HepG2 (cell line): Measurements from ENCODE around the gene DENND4A. TPM values are rescaled to one million over a fixed set of nuclear protein-coding genes. Genes with fewer than 3 reads are reported as not detected.

ENCODE experiments used
- CEBPZ ChIP-seq: IDR thresholded peaks from 2 replicates; pipeline ENCODE4 v1.6.1; 2012; ENCODE audit warnings: low read length, improper control_type of control experiment
- CREB1 ChIP-seq, 2 experiments: fragments of 450-650 bp in 1 of 2; IDR thresholded peaks; 2 replicates each; pipeline ENCODE4 v1.6.1; 2016 to 2017; ENCODE audit warnings: control low read depth in 1 of 2, mild to moderate bottlenecking in 1 of 2, missing compliant biosample characterization in 1 of 2, missing genetic modification characterization in 1 of 2
- FOXC1 ChIP-seq: sonication (generic); formaldehyde crosslinking; IDR thresholded peaks from 2 replicates; pipeline ENCODE4 v1.8.0; 2022; ENCODE audit warnings: mild to moderate bottlenecking, missing genetic modification reagents, borderline replicate concordance
- FOXM1 ChIP-seq: sonication (generic); formaldehyde crosslinking; IDR thresholded peaks from 2 replicates; pipeline ENCODE4 v1.5.0; 2020; ENCODE audit warnings: missing genetic modification reagents
- JUNB ChIP-seq: sonication (generic); formaldehyde crosslinking; IDR thresholded peaks from 2 replicates; pipeline ENCODE4 v1.8.0; 2022; ENCODE audit warnings: missing genetic modification reagents, mild to moderate bottlenecking, borderline replicate concordance
- KAT2B ChIP-seq: fragments of 150-350 bp; IDR thresholded peaks from 2 replicates; pipeline ENCODE4 v1.6.1; 2014; ENCODE audit warnings: low read depth, low read length, borderline replicate concordance
- RBAK ChIP-seq: sonication (generic); formaldehyde crosslinking; IDR thresholded peaks from 2 replicates; pipeline ENCODE4 v1.5.1; 2020; ENCODE audit warnings: mild to moderate bottlenecking, missing genetic modification reagents
- SETDB1 ChIP-seq: sonication (generic); formaldehyde crosslinking; IDR thresholded peaks from 2 replicates; pipeline ENCODE4 v1.5.1; 2020; ENCODE audit warnings: missing genetic modification reagents, mild to moderate bottlenecking, borderline replicate concordance
- THAP8 ChIP-seq: sonication (generic); formaldehyde crosslinking; IDR thresholded peaks from 2 replicates; pipeline ENCODE4 v1.5.1; 2020; ENCODE audit warnings: missing genetic modification reagents, mild to moderate bottlenecking, borderline replicate concordance
- ZEB1 ChIP-seq: IDR thresholded peaks from 2 replicates; pipeline ENCODE4 v1.6.1; 2012; ENCODE audit warnings: mild to moderate bottlenecking, low read depth, inconsistent platforms; ENCODE audit not compliant: insufficient replicate concordance
- ZNF10 ChIP-seq: sonication (generic); formaldehyde crosslinking; IDR thresholded peaks from 2 replicates; pipeline ENCODE4 v1.4.0; 2020; ENCODE audit warnings: mild to moderate bottlenecking, low read depth, missing genetic modification reagents, borderline replicate concordance
- ZNF264 ChIP-seq: sonication (generic); formaldehyde crosslinking; IDR thresholded peaks from 2 replicates; pipeline ENCODE4 v1.4.0; 2020; ENCODE audit warnings: missing genetic modification reagents
- ZNF530 ChIP-seq: sonication (generic); formaldehyde crosslinking; IDR thresholded peaks from 2 replicates; pipeline ENCODE4 v1.5.0; 2020; ENCODE audit warnings: low read depth, mild to moderate bottlenecking, missing genetic modification reagents
- ZNF572 ChIP-seq: sonication (generic); formaldehyde crosslinking; IDR thresholded peaks from 2 replicates; pipeline ENCODE4 v1.5.1; 2020; ENCODE audit warnings: mild to moderate bottlenecking, missing genetic modification reagents
- ZNF766 ChIP-seq: sonication (generic); formaldehyde crosslinking; IDR thresholded peaks from 2 replicates; pipeline ENCODE4 v1.5.0; 2020; ENCODE audit warnings: missing genetic modification reagents, borderline replicate concordance
- polyA plus RNA-seq, 8 experiments: library from polyadenylated mRNA; depleted of rRNA in 3 of 8; stranded (reverse) in 7 of 8; unstranded in 1 of 8; fragments of >200 nt; fragmentation: Illumina TruSeq in 4 of 8; extraction: Trizol in 4 of 8; gene quantifications; 2 replicates each; pipeline versions ENCODE4 v1.2.1 to v1.2.3, GENCODE V29; 2011 to 2016; ENCODE audit warnings: low read depth in 4 of 8, missing spikeins in 1 of 8, mixed read lengths in 1 of 8; ENCODE audit not compliant: insufficient read depth in 1 of 8
- total RNA-seq, 5 experiments: library from RNA; depleted of rRNA; stranded (reverse); fragments of >200 nt; fragmentation: Illumina TruSeq; extraction: Trizol; gene quantifications; 2 replicates each; pipeline ENCODE4 v1.2.3, GENCODE V29; 2016; ENCODE audit warnings: low read depth in 1 of 5
- TF ChIP-seq, protein P1 (sequence below): sonication (generic); formaldehyde crosslinking; IDR thresholded peaks from 2 replicates; pipeline ENCODE4 v1.4.0; 2020; ENCODE audit warnings: missing genetic modification reagents
- TF ChIP-seq, protein P2 (sequence below): IDR thresholded peaks from 2 replicates; pipeline ENCODE4 v1.6.1; 2016; ENCODE audit warnings: missing compliant biosample characterization, missing genetic modification reagents, borderline replicate concordance
- TF ChIP-seq, protein P3 (sequence below): sonication (generic); formaldehyde crosslinking; IDR thresholded peaks from 2 replicates; pipeline ENCODE4 v1.5.0; 2020; ENCODE audit warnings: mild to moderate bottlenecking, low read depth, missing genetic modification reagents, borderline replicate concordance

Gene DENND4A
- total and polyA plus RNA-seq, 2 of the 13 experiments (the other 11 are each of a cell fraction or from before 2014, with no cell fraction given), result 13.2 to 18.6 TPM

DNA sequence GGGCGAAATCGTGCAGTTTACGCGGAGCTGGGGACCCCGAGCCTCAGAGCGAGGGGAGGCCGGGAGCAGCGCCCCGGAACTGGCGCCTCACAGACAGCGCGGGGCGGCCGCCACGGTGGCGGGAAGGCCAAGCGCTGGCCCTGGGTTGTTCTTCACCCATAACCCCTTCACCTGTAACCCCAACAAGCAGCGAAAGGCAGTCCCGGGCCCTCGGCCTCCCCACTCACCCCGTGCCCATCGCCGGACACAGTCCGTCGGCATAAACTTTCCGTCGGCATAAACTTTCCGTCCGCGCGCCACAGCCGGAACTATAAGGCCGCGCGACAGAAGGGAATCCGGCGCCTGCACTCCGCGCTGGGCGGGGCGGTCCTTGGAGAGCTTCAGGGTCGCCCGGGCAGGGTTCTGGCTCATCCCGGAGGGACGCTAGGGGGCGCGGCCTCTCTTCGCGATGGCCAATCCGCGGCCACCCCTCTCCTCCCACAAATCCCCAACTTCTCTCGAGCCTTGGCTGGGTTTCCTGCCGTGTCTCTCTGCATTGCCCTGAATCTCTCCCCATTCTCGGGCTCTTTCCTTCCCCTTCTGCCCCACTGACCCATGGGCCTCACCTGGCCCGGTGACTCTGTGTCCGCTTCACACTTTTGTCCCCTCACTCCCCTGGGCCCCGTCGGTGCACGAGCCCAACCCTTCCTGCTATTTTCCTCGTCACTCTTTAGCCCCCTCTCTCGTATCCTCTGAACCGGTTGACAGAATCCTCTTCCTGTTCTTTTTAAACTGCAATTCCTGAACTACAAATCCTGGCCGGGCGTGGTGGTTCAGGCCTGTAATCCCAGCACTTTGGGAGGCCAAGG lies 181.0 kb downstream of the DENND4A start, which contains the start of gene INTS14 (continued):
- TF ChIP-seq, protein P1, sequence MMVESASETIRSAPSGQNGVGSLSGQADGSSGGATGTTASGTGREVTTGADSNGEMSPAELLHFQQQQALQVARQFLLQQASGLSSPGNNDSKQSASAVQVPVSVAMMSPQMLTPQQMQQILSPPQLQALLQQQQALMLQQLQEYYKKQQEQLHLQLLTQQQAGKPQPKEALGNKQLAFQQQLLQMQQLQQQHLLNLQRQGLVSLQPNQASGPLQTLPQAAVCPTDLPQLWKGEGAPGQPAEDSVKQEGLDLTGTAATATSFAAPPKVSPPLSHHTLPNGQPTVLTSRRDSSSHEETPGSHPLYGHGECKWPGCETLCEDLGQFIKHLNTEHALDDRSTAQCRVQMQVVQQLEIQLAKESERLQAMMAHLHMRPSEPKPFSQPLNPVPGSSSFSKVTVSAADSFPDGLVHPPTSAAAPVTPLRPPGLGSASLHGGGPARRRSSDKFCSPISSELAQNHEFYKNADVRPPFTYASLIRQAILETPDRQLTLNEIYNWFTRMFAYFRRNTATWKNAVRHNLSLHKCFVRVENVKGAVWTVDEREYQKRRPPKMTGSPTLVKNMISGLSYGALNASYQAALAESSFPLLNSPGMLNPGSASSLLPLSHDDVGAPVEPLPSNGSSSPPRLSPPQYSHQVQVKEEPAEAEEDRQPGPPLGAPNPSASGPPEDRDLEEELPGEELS (CRISPR knock-in tag), result peak; percentile 79
- TF ChIP-seq THAP8 (CRISPR knock-in tag) (peak; percentile 78; the same call in 1 of the 2 replicates), JUNB (CRISPR knock-in tag) (no peak), RBAK (CRISPR knock-in tag) (no peak), ZNF264 (CRISPR knock-in tag) (peak; percentile 76; the same call in 1 of the 2 replicates), FOXM1 (CRISPR knock-in tag) (no peak), FOXC1 (CRISPR knock-in tag) (peak; percentile 79; the same call in 1 of the 2 replicates), ZNF10 (CRISPR knock-in tag) (no peak), ZEB1 (peak; percentile 70), ZNF766 (CRISPR knock-in tag) (peak; percentile 65; the same call in 1 of the 2 replicates), KAT2B (no peak), CREB1 (IDR thresholded peaks at IDR 0.05) (peak; percentile 13; the same call in 1 of the 2 replicates), CREB1 (CRISPR knock-in tag; IDR thresholded peaks at IDR 0.05) (peak; percentile 78), CEBPZ (no peak), ZNF530 (CRISPR knock-in tag) (no peak), ZNF572 (peak; percentile 66; the same call in 1 of the 2 replicates), SETDB1 (CRISPR knock-in tag) (no peak)
- TF ChIP-seq, protein P2, sequence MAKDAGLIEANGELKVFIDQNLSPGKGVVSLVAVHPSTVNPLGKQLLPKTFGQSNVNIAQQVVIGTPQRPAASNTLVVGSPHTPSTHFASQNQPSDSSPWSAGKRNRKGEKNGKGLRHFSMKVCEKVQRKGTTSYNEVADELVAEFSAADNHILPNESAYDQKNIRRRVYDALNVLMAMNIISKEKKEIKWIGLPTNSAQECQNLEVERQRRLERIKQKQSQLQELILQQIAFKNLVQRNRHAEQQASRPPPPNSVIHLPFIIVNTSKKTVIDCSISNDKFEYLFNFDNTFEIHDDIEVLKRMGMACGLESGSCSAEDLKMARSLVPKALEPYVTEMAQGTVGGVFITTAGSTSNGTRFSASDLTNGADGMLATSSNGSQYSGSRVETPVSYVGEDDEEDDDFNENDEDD, result peak; percentile 89
- TF ChIP-seq, protein P3, sequence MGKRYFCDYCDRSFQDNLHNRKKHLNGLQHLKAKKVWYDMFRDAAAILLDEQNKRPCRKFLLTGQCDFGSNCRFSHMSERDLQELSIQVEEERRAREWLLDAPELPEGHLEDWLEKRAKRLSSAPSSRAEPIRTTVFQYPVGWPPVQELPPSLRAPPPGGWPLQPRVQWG (CRISPR knock-in tag), result no peak
